ENCODE results near the gene PRPF8. TPM values are rescaled to one million over a fixed set of nuclear protein-coding genes. Genes with fewer than 3 reads are reported as not detected.

The PRPF8 gene
- total RNA-seq, 2 experiments from 2014 or later = 420 to 428 TPM

DNA sequence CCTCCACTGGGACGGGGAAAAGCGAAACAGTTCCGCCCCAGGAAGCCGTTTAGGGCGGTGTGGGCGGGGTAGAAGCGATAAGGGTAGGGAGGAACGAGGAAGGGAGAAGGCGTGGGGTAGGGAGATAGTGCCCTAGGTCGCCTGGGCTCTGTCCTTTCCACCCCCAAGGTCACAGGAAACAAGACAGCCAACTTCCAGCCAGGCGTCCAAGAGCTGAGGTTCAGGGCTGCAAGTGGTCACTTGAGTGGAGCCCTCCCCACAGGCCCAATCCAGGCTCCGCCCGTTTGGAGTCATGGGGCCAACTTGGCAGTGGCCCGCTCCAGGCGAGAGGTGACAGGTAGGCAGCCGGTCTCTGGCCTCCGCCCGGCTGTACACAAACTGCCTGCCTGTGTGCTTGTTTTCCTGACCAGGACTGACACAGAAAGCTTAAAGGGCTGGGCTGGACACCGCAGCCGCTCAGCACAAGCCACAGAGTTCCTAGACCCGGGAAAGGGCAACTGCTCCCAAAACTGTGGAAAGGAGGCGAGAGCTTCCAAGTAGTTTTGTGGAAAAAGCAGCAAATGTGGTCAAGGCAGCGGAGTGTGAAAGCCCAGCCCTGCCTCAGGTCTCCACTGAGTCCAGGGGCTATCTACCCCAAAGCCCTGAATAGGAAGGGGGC lies 34.7 kb downstream of the PRPF8 start, which contains the start of gene RILP:
TSS of gene RILP (minus strand) at position 23 of the 658 bp plus-strand sequence. CDS start 62 bp downstream, outside the sequence.
- POLR2A ChIA-PET = interaction anchor here (0.5 to 1.9 kb wide), 2 partner anchors 67 to 1120 kb away, joined by 3 to 7 read pairs; no protein-coding TSS in a partner anchor
- CTCF ChIA-PET = interaction anchor here (0.6 to 5.5 kb wide), 14 partner anchors 9 to 134 kb away, joined by 3 to 22 read pairs (median 6); partner anchors contain the start of genes INPP5K, SLC43A2 and WDR81

DNA sequence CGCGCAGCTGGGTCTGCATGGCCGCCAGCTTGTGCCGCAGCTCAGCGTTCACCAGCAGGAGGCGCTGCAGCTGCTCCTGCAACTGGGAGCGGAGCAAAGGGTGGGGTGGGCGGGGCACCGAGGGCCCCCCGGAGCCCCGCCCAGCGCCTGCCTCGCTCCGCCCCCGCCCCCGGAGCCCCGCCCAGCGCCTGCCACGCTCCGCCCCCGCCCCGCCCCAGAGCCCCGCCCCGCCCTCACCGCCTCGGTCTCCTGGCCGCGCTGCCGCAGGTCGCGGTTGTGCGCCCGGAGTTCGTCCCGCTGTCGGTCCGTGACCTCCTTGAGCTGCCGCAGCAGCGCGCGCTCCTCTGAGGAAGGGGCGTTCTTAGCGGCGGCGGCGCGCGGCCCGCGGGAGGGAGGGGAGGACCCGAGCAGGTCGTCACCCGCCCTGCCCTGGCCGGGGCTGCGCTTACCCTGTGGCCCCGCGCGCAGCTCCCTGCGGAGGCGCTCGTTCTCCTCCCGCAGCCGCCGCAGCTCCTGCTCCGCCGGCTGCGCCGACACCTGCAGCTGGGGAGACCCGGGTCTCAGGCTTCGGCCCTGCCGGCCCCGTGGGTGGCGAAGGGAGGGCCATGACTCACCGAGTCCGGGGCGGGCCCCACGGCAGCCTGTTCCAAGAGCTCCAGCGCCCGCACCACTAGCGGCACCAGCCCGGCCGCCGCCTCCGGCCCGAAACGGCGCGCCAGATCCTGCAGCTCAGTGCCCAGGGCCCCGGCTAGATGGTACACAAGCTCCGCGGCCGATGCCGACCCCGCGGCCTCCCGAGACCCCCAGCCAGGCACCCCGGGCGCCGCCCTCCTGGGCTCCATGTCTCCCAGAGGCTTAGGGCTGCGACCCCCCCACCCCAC lies 35.5 kb downstream of the PRPF8 start:
- CTCF ChIA-PET = interaction anchor here (0.7 to 5.5 kb wide), 17 partner anchors 8 to 133 kb away, joined by 3 to 22 read pairs (median 6); partner anchors contain the start of genes INPP5K, SLC43A2 and WDR81
- POLR2A ChIA-PET = interaction anchor here (0.5 to 1.9 kb wide), 3 partner anchors 68 to 1120 kb away, joined by 3 to 7 read pairs (median 5); no protein-coding TSS in a partner anchor

DNA sequence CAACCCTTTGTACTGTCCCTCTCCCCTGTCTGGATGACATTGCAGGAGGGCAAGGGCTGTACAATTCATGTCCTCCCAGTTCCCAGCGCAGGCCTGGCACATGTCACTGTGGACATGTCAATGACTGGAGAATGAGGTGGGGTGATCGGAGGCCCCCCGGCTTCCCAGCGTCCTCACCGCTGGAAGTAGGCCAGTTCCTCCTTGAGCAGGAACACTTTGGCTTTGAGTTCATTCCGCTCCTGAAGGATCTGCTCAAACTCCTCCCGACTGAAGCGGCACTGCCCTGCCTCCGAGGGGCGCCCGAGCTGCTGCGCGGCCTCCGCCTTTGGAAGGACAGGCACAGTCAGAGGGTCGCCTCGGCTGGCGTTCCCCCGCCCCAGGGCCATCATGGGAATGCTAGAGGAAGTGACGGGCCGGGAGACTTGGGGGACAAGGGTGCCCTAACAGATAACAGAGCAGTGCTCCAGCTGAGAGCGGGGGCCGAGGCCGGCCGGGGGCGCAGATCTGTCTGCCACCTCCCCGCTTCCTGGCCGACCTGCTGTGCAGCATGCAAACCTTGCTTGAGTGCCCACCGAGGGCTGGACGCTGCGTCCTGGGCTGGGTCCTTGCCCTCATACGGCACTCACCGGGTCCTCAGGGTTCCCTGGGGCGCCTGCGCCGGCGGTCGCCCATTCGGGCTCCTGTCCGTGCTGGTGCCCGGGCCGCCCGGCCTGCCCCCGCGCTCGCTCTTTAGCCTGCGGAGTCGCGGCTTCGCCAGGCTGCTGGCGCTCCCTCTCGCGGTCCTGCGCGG lies 36.3 kb downstream of the PRPF8 start:
- ChIA-PET CTCF (interaction anchor here (0.8 to 5.5 kb wide), 14 partner anchors 9 to 132 kb away, joined by 3 to 22 read pairs (median 6); partner anchors contain the start of genes INPP5K, SLC43A2 and WDR81), POLR2A (interaction anchor here (0.6 to 1.9 kb wide), 2 partner anchors 68 to 71 kb away, joined by 5 to 7 read pairs; no protein-coding TSS in a partner anchor)

DNA sequence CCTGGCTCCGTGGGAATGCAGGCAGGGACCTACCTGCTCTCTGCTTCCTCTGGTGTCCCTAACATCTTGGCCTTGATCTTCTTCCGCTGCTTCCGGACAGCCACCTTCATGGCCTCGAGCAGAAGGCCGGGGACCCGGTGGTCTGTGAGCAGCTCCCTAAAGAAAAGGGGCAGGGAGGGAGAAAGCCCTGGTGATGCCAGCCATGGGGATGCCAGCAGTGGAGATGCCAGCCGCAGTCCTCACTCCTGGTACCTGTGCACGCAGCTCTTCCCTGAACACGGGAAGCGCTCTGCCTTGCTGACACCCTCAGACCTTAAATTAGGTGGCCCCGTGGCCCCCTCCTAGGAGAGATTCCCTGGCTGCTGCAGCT lies 36.9 kb downstream of the PRPF8 start:
- ChIA-PET POLR2A (no interaction called here), CTCF (interaction anchor here (1.0 to 5.5 kb wide), 8 partner anchors 9 to 132 kb away, joined by 3 to 22 read pairs (median 8); partner anchors contain the start of genes INPP5K and SLC43A2)

DNA sequence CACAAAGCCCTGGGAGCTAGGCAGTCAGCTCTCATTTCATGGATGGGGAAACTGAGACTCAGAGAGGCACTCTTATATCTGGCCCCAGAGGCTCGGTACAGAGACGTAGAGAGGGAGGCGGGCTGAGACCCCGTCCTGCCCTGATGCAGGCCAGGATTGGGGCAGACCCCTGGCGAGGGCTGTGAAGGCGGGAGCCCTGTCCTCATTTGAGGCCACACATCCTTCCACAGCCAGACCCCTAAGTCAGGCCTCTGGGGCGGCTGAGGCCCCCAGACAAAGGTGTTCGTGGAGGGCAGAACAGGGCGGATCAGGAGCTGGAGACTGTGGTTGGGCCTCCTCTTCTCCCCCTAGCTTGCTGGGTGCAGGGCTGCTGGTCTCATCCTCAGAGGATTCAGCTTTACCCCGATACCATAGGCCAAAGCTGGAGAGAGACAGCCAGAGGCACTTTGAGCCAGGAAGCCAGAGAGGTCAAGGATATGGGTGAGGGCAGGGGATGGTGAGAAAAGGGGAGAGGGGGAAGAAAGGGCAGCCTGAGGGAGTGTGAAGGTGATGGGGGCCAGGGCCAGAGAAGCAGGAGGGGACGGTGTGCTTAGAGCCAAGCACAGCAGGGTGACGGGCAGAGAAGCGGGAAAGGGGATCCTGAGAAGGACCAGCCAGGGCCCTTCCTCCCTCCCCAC lies 38.3 kb downstream of the PRPF8 start:
- ChIA-PET CTCF (interaction anchor here (0.7 to 5.5 kb wide), 2 partner anchors 16 to 18 kb away, joined by 3 to 22 read pairs; partner anchors contain the start of gene SLC43A2), POLR2A (no interaction called here)

DNA sequence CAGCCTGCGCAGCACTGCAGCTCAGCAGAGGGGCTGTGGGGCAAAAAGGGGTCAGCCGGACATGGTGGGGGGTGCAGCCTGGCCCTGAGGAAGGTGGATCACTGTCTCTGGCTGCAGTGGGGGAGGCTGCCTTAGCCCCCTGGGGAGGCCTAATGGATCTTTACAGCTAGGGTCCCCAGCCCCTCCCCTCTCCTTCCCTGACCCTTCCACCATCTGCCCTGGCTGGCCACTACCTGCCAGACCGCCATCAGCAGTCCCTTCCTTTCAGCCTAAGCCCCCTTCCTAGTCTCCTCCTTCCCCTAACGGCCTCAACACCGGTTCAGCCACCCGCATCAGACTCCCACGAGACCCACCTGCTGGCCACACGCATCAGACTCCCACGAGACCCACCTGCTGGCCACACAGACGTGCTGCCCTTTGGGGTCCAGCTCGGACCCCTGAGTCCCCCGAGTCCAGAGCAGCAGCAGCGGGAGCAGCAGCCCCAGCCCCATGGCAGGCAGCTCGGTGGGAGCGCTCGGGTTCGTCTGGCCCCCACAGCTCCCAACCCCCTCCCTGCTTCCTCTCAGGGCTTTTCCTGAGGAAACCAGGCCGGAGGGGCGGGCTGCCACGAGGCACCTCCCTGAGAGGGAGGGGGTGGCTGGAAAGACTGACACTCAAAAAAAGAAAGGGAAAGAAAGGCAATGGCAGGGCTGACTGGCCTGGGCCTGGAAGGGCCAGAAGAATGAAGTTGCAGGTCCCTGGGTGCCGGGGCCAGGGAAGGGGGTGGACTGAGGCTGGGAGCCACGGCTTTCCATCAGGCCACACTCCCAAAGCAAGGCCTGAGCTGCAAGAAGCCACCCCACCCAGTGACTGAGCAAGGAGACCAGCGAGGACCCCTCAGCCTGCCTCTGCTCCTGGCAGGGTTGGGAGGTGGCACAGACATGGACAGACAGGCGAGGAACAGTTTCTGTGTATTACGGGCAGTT lies 39.2 kb downstream of the PRPF8 start, which contains the start of gene SCARF1:
TSS of gene SCARF1 (minus strand) at position 526 of the 965 bp plus-strand sequence. CDS start at position 491, 35 bp downstream.
- POLR2A ChIA-PET = no interaction called here

DNA sequence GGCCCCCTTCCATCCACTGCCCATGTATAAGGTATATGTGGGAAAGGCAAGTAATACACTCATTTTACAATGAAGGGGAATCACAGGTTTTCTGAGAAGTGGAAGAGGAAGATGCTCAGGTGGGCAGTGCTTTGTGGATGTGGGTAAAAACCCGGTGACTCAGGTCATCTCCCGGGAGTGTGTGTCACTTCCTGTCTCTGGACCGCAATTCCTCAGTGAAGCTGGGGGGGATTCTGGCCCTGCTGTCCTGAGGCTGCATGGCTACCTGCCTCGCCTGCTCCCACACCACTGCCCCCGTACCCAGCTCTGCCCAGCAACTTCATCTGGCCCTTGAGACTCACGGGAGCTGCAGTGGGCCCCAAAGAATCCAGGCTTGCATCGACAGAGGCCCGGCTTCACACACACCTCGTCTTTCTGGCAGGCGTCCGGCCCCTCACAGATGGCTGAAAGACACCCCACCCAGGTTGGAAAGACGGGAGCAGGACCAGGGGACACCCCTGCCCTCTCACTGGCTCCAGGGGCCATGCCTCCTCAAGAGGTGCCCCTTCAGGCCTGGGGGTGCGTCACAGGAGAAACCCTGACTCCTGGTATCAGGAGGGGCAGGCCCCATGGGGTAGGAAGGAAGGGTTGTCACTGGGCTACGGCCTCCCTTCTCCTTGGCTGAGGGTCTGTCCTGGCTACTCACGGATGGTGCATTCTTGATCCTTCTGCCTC lies 40.0 kb downstream of the PRPF8 start:
- CTCF ChIA-PET = interaction anchor here (2.1 to 5.5 kb wide), 2 partner anchors 16 to 25 kb away, joined by 5 to 22 read pairs; partner anchors contain the start of gene SLC43A2
- POLR2A ChIA-PET = interaction anchor here (0.7 kb wide), 1 partner anchor 280 kb away, joined by 3 read pairs; no protein-coding TSS in a partner anchor

More for the DNA sequence above, 39.2 kb downstream of the PRPF8 start, which contains the start of gene SCARF1:
- CTCF ChIA-PET = interaction anchor here (0.7 to 5.5 kb wide), 3 partner anchors 15 to 24 kb away, joined by 3 to 22 read pairs (median 5); partner anchors contain the start of gene SLC43A2

DNA sequence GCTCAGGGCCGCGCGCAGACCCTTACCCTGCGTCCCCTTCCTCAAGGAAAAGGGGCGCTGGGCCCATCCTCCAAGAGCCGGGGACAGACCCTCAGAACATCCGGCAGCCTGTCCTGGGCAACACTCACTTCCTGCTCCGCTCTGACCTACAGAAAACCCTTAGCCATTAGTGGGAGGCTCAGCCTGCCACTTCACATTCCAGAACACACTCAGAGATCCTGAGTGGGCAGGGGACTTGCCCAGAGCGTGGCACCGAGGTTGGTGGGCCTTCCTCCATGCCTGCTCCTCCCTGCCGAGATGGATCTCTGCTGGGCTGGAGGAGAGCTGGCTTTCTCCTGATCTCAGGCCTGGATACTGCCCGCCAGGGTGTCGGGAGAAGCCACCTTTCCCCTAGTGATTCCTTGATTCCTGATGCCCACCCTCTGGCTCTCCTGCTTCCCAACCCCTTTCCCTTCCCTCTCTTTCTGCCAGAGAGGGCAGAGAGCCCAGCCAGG lies 40.6 kb downstream of the PRPF8 start:
- CTCF ChIA-PET = interaction anchor here (1.2 to 2.1 kb wide), 2 partner anchors 26 to 83 kb away, joined by 3 to 5 read pairs; no protein-coding TSS in a partner anchor
- POLR2A ChIA-PET = no interaction called here

DNA sequence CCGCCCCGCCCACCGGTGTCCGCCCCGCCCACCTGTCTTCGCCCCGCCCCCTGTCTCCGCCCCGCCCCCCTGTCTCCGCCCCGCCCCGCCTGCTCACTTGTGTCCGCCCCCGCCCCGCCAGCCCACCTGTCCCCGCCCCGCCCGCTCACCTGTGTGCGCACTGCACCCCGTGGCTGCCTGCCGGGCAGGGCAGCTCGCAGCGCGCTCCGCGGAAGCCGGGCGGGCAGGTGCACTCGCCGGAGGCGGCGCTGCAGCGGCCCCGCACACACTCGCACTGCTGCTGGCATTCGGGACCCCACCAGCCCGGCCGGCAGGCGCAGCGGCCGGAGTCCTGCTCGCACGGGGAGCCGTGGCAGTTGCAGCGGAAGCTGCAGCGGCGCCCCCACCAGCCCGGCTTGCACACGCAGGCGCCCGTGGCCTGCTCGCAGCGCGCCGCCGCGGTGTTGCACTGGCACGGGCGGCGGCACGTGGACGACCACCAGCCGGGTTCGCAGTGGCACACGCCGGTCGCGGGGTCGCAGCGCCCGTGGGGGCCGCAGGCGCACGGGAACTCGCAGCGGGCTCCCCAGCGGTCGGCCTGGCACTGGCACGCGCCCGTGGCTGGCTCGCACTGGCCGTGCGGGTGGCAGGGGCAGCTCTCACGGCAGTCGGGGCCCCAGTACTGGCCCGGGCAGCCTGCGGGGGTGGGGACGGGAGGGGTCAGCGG lies 41.2 kb downstream of the PRPF8 start:
- ChIA-PET POLR2A (no interaction called here), CTCF (interaction anchor here (1.2 to 2.1 kb wide), 2 partner anchors 26 to 82 kb away, joined by 3 to 5 read pairs; no protein-coding TSS in a partner anchor)

DNA sequence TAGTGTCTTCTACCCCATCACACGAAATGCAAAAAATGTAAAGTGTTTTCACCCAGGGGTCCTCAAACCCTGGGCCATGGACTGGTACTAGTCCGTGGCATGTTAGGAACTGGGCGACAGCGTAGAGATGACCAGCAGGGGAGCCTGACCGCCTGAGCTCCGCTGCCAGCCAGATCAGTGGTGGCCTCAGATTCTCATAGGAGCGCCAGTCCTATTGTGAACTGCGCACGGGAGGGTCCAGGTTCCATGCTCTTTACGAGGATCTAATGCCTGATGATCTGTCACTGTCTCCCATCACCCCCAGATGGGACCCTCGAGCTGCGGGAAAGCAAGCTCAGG lies 43.6 kb downstream of the PRPF8 start:
- ChIA-PET CTCF (interaction anchor here (1.0 to 3.4 kb wide), 3 partner anchors 9 to 66 kb away, joined by 3 to 26 read pairs (median 4); partner anchors contain the start of genes RILP and SLC43A2), POLR2A (no interaction called here)

DNA sequence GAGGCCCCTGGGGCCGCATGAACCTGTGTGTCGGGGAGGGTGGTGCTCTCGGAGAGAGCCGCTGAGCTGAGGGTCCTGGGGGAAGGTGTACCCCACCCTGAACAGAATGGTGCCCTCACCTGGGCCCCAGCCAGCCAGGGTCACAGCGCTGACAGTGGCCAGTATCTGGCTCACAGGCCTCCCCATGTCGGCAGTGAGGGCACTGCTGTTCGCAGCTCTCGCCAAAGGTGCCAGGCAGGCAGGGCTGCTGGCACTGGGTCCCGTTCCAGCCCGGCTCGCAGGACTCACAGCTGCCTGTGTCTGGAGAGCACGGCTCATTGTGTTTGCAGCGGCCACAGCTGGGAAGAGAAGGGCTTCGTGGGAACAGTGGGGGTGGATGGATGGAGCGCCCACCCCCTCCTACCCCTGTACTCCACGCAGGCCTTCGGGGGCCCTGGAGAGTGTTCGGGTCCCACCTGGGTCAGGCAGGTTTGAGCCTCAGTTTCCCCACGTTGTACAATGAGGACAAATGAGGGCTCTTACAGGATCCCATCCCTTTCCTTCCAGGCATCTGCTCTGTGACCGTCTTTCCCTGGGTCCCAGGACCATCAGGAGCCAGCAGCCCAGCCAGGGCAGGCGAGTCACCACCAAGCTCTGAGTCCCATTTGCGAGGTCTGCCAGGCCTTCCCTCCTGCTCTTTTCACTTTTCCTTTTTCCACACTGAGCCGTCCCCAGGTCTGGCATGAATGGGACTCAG lies 44.2 kb downstream of the PRPF8 start:
- POLR2A ChIA-PET = interaction anchor here (0.5 kb wide), 1 partner anchor 130 kb away, joined by 4 read pairs; no protein-coding TSS in a partner anchor

DNA sequence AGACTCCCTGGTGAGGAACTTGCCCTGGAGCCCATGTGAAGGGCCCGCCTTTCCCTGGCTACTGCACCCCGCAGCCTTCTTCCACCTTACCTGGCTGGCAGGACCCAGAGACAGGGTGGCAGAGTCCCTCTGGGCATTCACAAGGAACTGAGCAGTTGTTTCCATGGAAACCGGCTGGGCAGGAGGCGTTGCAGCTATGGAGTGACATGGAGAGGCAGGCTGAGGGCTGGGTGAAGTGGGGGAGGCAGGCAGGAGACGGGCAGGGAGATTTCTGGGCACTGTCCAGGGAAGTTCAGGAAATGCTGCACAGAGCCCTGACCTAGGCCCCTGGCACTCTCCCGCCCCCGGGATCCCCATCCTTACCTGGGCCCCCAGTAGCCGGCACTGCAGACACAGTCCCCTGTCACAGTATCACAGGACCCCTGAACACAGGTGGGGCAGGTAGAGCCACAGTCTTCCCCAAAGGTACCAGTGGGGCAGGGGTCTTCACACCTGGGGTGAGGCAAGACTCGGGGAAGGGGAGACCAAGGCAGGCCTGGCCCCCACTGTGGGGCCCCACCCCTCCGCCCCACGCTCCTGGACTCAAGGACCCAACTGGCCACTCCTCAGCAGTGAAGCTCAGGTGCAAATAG lies 45.0 kb downstream of the PRPF8 start:
- ChIA-PET POLR2A (interaction anchor here (0.6 kb wide), 1 partner anchor 193 kb away, joined by 3 read pairs; no protein-coding TSS in a partner anchor), CTCF (interaction anchor here (1.5 to 3.4 kb wide), 2 partner anchors 10 to 65 kb away, joined by 4 to 26 read pairs; partner anchors contain the start of gene SLC43A2)

More for the DNA sequence above, 44.2 kb downstream of the PRPF8 start:
- CTCF ChIA-PET = interaction anchor here (1.0 to 3.4 kb wide), 3 partner anchors 9 to 66 kb away, joined by 3 to 26 read pairs (median 4); partner anchors contain the start of genes RILP and SLC43A2

DNA sequence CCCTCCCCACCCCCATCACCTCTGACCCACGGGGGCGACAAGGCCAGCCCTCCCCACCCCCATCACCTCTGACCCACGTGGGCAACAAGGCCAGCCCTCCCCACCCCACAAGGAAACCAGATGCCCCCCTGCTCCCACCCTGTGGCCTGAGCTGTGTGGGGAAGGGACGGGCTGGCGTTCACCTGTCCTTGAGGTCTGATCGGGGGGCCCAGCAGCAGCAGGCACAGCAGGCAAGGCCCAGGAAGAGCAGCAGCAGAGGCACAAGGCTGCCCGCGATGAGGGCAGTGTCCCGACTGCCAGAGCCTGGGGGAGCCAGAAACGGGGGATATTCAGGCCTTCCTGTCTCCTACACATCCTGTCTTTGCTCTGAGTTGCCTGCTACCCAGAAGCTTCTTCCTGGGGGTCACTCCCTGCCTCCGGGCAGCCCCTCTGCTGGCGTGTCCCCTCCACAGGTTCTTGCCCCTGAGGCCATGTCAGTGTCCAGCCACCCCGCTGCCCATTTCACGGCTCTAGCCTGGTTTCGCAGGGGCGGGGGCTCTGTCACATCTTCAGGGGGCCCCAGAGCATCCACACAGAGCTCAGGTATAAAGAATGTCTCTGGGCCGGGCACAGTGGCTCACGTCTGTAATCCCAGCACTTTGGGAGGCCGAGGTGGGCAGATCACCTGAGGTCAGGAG lies 45.9 kb downstream of the PRPF8 start:
- ChIA-PET POLR2A (interaction anchor here (0.6 kb wide), 1 partner anchor 192 kb away, joined by 3 read pairs; no protein-coding TSS in a partner anchor), CTCF (interaction anchor here (1.6 to 3.4 kb wide), 2 partner anchors 9 to 10 kb away, joined by 7 to 26 read pairs; partner anchors contain the start of genes RILP and SLC43A2)

Data from activated CD8-positive, alpha-beta memory T cell treated with anti-CD3 and anti-CD28 coated beads for 36 hours (primary cell).